ENCODE results near the gene LONP2.

LONP2 gene, protein sequence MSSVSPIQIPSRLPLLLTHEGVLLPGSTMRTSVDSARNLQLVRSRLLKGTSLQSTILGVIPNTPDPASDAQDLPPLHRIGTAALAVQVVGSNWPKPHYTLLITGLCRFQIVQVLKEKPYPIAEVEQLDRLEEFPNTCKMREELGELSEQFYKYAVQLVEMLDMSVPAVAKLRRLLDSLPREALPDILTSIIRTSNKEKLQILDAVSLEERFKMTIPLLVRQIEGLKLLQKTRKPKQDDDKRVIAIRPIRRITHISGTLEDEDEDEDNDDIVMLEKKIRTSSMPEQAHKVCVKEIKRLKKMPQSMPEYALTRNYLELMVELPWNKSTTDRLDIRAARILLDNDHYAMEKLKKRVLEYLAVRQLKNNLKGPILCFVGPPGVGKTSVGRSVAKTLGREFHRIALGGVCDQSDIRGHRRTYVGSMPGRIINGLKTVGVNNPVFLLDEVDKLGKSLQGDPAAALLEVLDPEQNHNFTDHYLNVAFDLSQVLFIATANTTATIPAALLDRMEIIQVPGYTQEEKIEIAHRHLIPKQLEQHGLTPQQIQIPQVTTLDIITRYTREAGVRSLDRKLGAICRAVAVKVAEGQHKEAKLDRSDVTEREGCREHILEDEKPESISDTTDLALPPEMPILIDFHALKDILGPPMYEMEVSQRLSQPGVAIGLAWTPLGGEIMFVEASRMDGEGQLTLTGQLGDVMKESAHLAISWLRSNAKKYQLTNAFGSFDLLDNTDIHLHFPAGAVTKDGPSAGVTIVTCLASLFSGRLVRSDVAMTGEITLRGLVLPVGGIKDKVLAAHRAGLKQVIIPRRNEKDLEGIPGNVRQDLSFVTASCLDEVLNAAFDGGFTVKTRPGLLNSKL

GRCh38 chr16:48244080-48244862, at the start of gene LONP2:
Gene LONP2, plus strand, starts transcription at chr16:48244300. Its CDS starts 89 bp downstream, at chr16:48244389.
- DNase-seq (ENCODE audit: low spot score) = peak; percentile 84

GRCh38 chr16:48194828-48195556, 49.1 kb upstream of the LONP2 start:
- no peak for DNase-seq (ENCODE audit: low spot score)

DNA sequence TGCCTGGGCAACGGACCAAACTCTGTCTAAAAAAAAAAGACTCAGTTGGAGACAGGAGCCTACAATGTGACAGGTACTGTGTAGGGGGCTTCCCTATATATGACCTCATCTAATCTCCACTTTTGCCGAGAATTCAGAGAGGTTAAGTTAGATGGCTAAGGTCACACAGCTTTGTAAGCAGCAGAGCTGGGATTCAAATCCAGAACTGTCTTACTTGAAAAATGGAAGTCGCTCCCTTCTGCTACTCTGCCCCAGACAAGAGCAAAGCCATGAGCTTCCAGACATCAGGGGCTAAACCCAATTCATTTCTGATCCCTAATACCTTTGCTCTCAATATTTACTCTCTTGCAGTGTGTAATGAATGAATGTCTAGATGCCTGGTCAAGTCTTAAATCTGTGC, 46.8 kb upstream of the LONP2 start:
- no peak for DNase-seq (ENCODE audit: low spot score)

GRCh38 chr16:48201515-48202201, 42.4 kb upstream of the LONP2 start:
- no peak for DNase-seq (ENCODE audit: low spot score)

- DNase-seq (ENCODE audit: low spot score) = no peak
These were observed 39.9 kb upstream of the LONP2 start for GRCh38 chr16:48203974-48204824.

DNA sequence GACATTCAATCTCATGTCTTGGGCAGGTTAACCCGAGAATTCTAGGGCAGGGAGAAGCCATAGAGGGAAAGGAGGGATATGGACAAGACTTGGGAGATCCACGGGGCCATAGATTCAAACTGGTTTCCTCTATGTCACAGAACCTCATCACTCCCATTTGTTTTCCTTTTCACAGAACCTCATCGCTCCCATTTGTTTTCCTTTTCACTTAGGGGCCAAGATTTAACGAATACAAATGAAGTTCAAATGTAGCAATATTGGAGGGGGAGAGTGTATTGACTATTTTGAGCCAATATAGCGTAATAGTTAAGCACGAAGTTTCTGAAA, 39.3 kb upstream of the LONP2 start:
- DNase-seq (ENCODE audit: low spot score) = no peak

- DNase-seq (ENCODE audit: low spot score) = peak; percentile 16
These were observed 37.4 kb upstream of the LONP2 start for GRCh38 chr16:48206594-48207242.

GRCh38 chr16:48210747-48211146, 33.4 kb upstream of the LONP2 start:
- DNase-seq (ENCODE audit: low spot score) = no peak

- no peak for DNase-seq (ENCODE audit: low spot score)
These were observed 32.1 kb upstream of the LONP2 start for GRCh38 chr16:48212033-48212432.

- no peak for DNase-seq (ENCODE audit: low spot score)
These were observed 28.4 kb upstream of the LONP2 start for GRCh38 chr16:48215738-48216137.

DNA sequence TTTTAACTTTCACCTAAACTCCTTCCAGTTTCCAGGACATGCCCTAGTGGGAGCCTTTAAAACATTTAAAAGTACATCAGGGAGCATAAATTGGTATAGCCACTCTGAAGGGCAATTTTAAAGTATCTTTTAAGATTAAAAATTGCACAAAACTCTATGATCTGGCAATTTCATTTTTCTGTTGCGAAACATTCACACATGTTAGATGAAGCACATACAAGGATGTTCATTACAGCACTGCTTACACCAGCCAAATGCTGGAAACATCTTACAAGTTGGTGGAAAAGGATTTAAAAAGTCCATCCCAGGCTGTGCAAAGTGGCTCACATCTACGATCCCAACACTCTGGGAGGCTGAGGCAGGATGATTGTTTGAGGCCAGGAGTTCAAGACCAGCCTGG, 26.4 kb upstream of the LONP2 start:
- DNase-seq (ENCODE audit: low spot score) = no peak

DNA sequence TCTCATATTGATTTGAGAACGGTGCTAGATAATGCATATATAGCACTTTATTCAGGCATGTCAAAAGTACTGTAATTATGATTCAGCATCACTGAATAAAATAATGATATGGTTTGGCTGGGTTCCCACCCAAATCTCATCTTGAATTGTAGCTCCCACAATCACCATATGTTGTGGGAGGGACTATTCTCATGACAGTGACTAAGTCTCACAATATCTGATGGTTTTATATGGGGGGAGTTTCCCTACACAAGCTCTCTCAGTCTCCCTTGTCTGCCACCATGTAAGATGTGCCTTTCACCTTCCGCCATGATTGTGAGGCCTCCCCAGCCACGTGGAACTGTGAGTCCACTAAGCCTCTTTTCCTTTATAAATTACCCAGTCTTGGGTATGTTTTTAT, 25.6 kb upstream of the LONP2 start:
- DNase-seq (ENCODE audit: low spot score) = no peak

- no peak for DNase-seq (ENCODE audit: low spot score)
These were observed 23.2 kb upstream of the LONP2 start for GRCh38 chr16:48220891-48221290.

DNA sequence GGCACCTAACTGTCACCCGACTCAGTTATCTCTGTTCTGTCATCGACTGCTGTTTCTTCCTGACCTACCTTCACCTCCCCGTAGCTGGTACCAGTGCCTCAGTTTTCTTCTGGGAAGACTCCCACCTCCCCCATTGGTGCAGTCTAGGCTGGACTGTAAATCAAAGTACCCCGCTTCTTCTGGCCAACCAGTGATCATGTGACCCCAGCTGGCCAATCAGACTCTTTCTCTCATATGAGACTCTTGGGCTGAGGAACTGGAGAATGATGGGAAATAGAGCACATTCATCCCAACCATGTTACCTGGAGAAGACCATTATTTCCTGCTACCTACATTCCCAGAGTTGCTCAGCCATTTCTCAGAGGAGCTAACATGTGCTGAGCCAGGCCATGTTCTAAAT, 20.6 kb upstream of the LONP2 start:
- no peak for DNase-seq (ENCODE audit: low spot score)

- DNase-seq (ENCODE audit: low spot score) = no peak
These were observed 18.6 kb upstream of the LONP2 start for GRCh38 chr16:48225456-48225855.

DNA sequence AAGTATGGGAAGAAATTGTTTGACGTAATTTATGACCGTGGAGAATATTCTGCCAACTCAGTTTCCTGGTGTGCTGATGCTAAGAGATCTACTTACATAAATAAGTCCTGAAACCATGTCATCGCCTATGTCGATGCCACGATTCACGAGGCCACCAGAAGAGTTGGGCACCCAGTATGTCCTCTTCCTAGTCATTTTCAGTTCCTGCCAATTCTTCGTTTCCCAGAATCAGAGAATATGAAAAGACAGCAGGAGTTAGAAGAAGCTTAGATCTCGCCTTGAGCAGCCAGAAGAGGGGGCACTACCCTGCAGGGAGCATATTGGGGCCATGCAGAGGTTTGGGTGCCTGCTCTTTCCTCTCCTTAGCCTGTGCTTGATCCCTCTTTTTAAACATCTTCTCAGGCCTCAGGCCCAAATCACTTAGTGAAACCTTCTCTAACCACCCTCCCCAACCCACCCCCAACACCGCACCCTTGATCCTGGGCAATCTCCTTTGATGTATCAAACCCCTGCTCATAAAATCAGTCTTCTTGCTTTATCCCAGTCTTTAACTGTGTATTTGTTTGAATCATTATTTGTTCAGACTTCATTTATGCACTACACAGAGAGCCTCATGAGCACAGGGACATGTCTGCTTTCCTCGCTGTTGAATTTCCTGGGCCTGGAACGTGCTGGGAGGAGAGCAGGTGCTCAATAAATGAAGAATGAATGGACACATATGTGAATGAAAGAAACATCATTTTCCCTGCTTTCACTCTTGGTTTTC, 12.2 kb upstream of the LONP2 start:
- peak; percentile 25 for DNase-seq (ENCODE audit: low spot score)

- no peak for DNase-seq (ENCODE audit: low spot score)
These were observed 11.5 kb upstream of the LONP2 start for GRCh38 chr16:48232493-48233040.

DNA sequence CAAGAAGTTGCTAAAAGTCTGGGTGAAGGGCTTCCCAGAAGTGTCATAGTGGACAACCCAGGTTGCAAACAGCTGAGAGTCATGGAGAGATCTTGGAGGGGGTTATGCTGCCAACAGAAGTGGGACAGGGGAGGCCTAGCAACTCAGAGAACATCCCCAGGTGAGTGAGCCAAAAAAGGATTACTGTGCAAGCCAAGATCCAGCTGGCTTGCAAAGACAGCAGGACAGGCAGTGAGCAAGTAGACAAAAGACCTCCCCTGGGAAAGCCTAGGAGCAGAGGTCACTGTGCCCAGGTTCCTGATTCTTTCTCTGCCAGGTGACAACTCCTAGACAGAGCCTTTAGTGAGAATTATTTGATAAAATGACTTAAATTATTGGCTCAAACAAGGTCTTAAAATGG, 9.5 kb upstream of the LONP2 start:
- DNase-seq (ENCODE audit: low spot score) = no peak

GRCh38 chr16:48235058-48235555, 9.0 kb upstream of the LONP2 start:
- DNase-seq (ENCODE audit: low spot score) = no peak

Measured in hepatic stellate cell (primary cell).